ENCODE measurements around the gene POLRMT. TPM values are rescaled to one million over a fixed set of nuclear protein-coding genes. Genes with fewer than 3 reads are reported as not detected.

Gene POLRMT
- total and polyA plus RNA-seq, 2 experiments from 2014 or later = 98.0 to 148 TPM

- H3K4me1 ChIP-seq (ENCODE audit: insufficient read depth) = no peaks in the 10 kb centered on the region
- H4K20me1 ChIP-seq (replicated peaks; ENCODE audit: insufficient read depth) = peaks cover 5% of the 10 kb centered on the region
- TF ChIP-seq, protein P1, sequence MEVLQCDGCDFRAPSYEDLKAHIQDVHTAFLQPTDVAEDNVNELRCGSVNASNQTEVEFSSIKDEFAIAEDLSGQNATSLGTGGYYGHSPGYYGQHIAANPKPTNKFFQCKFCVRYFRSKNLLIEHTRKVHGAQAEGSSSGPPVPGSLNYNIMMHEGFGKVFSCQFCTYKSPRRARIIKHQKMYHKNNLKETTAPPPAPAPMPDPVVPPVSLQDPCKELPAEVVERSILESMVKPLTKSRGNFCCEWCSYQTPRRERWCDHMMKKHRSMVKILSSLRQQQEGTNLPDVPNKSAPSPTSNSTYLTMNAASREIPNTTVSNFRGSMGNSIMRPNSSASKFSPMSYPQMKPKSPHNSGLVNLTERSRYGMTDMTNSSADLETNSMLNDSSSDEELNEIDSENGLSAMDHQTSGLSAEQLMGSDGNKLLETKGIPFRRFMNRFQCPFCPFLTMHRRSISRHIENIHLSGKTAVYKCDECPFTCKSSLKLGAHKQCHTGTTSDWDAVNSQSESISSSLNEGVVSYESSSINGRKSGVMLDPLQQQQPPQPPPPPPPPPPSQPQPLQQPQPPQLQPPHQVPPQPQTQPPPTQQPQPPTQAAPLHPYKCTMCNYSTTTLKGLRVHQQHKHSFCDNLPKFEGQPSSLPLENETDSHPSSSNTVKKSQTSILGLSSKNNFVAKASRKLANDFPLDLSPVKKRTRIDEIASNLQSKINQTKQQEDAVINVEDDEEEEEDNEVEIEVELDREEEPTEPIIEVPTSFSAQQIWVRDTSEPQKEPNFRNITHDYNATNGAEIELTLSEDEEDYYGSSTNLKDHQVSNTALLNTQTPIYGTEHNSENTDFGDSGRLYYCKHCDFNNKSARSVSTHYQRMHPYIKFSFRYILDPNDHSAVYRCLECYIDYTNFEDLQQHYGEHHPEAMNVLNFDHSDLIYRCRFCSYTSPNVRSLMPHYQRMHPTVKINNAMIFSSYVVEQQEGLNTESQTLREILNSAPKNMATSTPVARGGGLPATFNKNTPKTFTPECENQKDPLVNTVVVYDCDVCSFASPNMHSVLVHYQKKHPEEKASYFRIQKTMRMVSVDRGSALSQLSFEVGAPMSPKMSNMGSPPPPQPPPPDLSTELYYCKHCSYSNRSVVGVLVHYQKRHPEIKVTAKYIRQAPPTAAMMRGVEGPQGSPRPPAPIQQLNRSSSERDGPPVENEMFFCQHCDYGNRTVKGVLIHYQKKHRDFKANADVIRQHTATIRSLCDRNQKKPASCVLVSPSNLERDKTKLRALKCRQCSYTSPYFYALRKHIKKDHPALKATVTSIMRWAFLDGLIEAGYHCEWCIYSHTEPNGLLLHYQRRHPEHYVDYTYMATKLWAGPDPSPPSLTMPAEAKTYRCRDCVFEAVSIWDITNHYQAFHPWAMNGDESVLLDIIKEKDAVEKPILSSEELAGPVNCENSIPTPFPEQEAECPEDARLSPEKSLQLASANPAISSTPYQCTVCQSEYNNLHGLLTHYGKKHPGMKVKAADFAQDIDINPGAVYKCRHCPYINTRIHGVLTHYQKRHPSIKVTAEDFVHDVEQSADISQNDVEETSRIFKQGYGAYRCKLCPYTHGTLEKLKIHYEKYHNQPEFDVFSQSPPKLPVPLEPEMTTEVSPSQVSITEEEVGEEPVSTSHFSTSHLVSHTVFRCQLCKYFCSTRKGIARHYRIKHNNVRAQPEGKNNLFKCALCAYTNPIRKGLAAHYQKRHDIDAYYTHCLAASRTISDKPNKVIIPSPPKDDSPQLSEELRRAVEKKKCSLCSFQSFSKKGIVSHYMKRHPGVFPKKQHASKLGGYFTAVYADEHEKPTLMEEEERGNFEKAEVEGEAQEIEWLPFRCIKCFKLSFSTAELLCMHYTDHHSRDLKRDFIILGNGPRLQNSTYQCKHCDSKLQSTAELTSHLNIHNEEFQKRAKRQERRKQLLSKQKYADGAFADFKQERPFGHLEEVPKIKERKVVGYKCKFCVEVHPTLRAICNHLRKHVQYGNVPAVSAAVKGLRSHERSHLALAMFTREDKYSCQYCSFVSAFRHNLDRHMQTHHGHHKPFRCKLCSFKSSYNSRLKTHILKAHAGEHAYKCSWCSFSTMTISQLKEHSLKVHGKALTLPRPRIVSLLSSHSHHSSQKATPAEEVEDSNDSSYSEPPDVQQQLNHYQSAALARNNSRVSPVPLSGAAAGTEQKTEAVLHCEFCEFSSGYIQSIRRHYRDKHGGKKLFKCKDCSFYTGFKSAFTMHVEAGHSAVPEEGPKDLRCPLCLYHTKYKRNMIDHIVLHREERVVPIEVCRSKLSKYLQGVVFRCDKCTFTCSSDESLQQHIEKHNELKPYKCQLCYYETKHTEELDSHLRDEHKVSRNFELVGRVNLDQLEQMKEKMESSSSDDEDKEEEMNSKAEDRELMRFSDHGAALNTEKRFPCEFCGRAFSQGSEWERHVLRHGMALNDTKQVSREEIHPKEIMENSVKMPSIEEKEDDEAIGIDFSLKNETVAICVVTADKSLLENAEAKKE (CRISPR knock-in tag; IDR thresholded peaks at IDR 0.05) = no peak
- TF ChIP-seq ZNF331 (CRISPR knock-in tag; IDR thresholded peaks at IDR 0.05; ENCODE audit: low read depth) = no peak
- TF ChIP-seq CTCF (conservative IDR thresholded peaks at IDR 0.05; ENCODE audit: low read depth in 2 of 2) = peak in 1 of 2 experiments; percentile 33; a peak in 2 of 4 replicates
- TF ChIP-seq ZNF114 (CRISPR knock-in tag; IDR thresholded peaks at IDR 0.05) = no peak
- TF ChIP-seq POLR2AphosphoS5 (IDR thresholded peaks at IDR 0.05; ENCODE audit: low read depth) = no peak
- Mint-ChIP-seq H3K9me3 (no peaks in the 10 kb centered on the region), H3K4me3 (no peak overlapping the region), H3K36me3 (ENCODE audit: low read depth) (peaks cover 54% of the 10 kb centered on the region), H3K27ac (peak overlapping the region; percentile 59; the same call in 1 of the 2 replicates), H3K27me3 (ENCODE audit: insufficient read depth, low read depth, poor library complexity) (peaks cover 7% of the 10 kb centered on the region), H3K4me1 (peaks cover 4% of the 10 kb centered on the region; the same call in 2 of the 3 replicates)
- H3K4me2 ChIP-seq = no peak overlapping the region
- no peak overlapping the region for H3K4me3 ChIP-seq
- H3K9me2 ChIP-seq (ENCODE audit: insufficient read depth) = no peaks in the 10 kb centered on the region
- no peak overlapping the region for H2AFZ ChIP-seq
- H3K36me3 ChIP-seq (ENCODE audit: insufficient read depth) = peaks cover 6% of the 10 kb centered on the region; the same call in 1 of the 2 replicates
- ATAC-seq (peak; percentile 18), DNase-seq (ENCODE audit: low spot score) (no peak)
- no peaks in the 10 kb centered on the region for H3K27me3 ChIP-seq (ENCODE audit: insufficient read depth)
- 0 out of 2 replicates have a peak, but pooled peaks cover 6% of the 10 kb centered on the region for H3F3A ChIP-seq (replicated peaks; ENCODE audit: low read depth)
- H3K79me2 ChIP-seq (replicated peaks; ENCODE audit: insufficient read depth) = peaks cover 12% of the 10 kb centered on the region
- H3K27ac ChIP-seq (ENCODE audit: low read depth) = no peak overlapping the region
These were observed 9.4 kb downstream of the POLRMT start for GRCh38 chr19:623974-624373.
